ENCODE measurements around the gene CDK17. TPM values are rescaled to one million over a fixed set of nuclear protein-coding genes. Genes with fewer than 3 reads are reported as not detected.
A peak's percentile ranks its signal among the peaks of the same experiment; 100 is the strongest.

Gene CDK17
- total RNA-seq, 4 donors from 2014 or later: 32.4 to 64.7 (median 49.0) TPM

GRCh38 chr12:96260644-96261043 lies 139.6 kb downstream of the CDK17 start:
- DNase-seq: no peak
- intact Hi-C loops (cut with DNase I): no loop called here
- no peak overlapping the region for H3K27ac ChIP-seq

GRCh38 chr12:96260231-96260630 lies 140.0 kb downstream of the CDK17 start:
- TF ChIP-seq CTCF (IDR thresholded peaks at IDR 0.05) (no peak), POLR2A (IDR thresholded peaks at IDR 0.05) (no peak)
- intact Hi-C loops (cut with DNase I): no loop called here
- 96 to 97% methylated on average over 2 of the region's 2 CpGs for WGBS, 2 donors
- no peak overlapping the region for H3K27ac ChIP-seq
- H3K4me1 ChIP-seq: peaks cover 6 to 7% of the 10 kb centered on the region in 2 donors
- H3K36me3 ChIP-seq: no peaks in the 10 kb centered on the region
- H3K27me3 ChIP-seq: no peaks in the 10 kb centered on the region
- DNase-seq: no peak
- H3K9me3 ChIP-seq: no peaks in the 10 kb centered on the region
- H3K4me3 ChIP-seq (replicated peaks in 1 of 3): no peak overlapping the region

More at GRCh38 chr12:96260644-96261043, 139.6 kb downstream of the CDK17 start:
- Histone ChIP-seq H3K9me3 (no peaks in the 10 kb centered on the region), H3K4me1 (peaks cover 6 to 7% of the 10 kb centered on the region in 2 donors), H3K27me3 (no peaks in the 10 kb centered on the region), H3K36me3 (no peaks in the 10 kb centered on the region), H3K4me3 (replicated peaks in 1 of 3) (no peak overlapping the region)
- 73 to 90% methylated on average over 3 of the region's 3 CpGs for WGBS, 2 donors
- TF ChIP-seq POLR2A (IDR thresholded peaks at IDR 0.05) (no peak), CTCF (IDR thresholded peaks at IDR 0.05) (no peak)

- 53 to 55% methylated on average over 7 to 8 of the region's 8 CpGs for WGBS, 2 donors
- no peaks in the 10 kb centered on the region for H3K36me3 ChIP-seq
- intact Hi-C loops (cut with DNase I): no loop called here
- TF ChIP-seq POLR2A (IDR thresholded peaks at IDR 0.05) (no peak), CTCF (IDR thresholded peaks at IDR 0.05) (no peak)
- no peak overlapping the region for H3K4me3 ChIP-seq (replicated peaks in 1 of 3)
- H3K27ac ChIP-seq: no peak overlapping the region
- peak in 1 of 2 donors; percentile 40 for DNase-seq
- no peaks in the 10 kb centered on the region for H3K27me3 ChIP-seq
- H3K4me1 ChIP-seq: peaks cover 7 to 12% of the 10 kb centered on the region in 2 donors
- no peaks in the 10 kb centered on the region for H3K9me3 ChIP-seq
These were observed 141.9 kb downstream of the CDK17 start for GRCh38 chr12:96258104-96258961.

GRCh38 chr12:96257550-96258103 lies 142.6 kb downstream of the CDK17 start:
- Histone ChIP-seq H3K27me3 (no peaks in the 10 kb centered on the region), H3K36me3 (no peaks in the 10 kb centered on the region), H3K27ac (no peak overlapping the region), H3K9me3 (no peaks in the 10 kb centered on the region), H3K4me3 (replicated peaks in 1 of 3) (no peak overlapping the region), H3K4me1 (peaks cover 7 to 12% of the 10 kb centered on the region in 2 donors)
- TF ChIP-seq CTCF (IDR thresholded peaks at IDR 0.05) (no peak), POLR2A (IDR thresholded peaks at IDR 0.05) (no peak)
- 60 to 88% methylated on average over 2 of the region's 2 CpGs for WGBS, 2 donors
- intact Hi-C loops (cut with DNase I): no loop called here
- no peak for DNase-seq

All from thyroid gland (tissue), 4 donors.